Sciatic nerve (tissue), 2 donors: Measurements from ENCODE around the gene OR2B6. TPM values are rescaled to one million over a fixed set of nuclear protein-coding genes. Genes with fewer than 3 reads are reported as not detected.

ENCODE experiments used
- ATAC-seq: fragments of 200-7000 bp; cut with Tn5 transposase; one replicate; pipeline ENCODE4 v1.9.1; 2020; ENCODE audit warnings: mild to moderate bottlenecking, moderate library complexity
- DNase-seq: peaks from one replicate; pipeline ENCODE4 v3.0.0-alpha.2; 2020; ENCODE audit warnings: low spot score
- intact Hi-C: fragments of 100-400 bp; cut with DNase I; formaldehyde crosslinking; loops from one replicate; pipeline ENCODE4 v1.14.2; 2022
- total RNA-seq: library from RNA; stranded (reverse); fragmentation: NEBNext Ultra II Directional; extraction: Animal tissue kit (Norgen Biotek cat#: 25700); gene quantifications from one replicate; pipeline ENCODE4 v1.2.1, GENCODE V29; 2021
- donor health status: DM: no; HTN: no; CAD: no.
- donor health status: DM: no; HTN: no; CAD: no.

Gene OR2B6
- total RNA-seq, 1 donor from 2014 or later = not detected

DNA sequence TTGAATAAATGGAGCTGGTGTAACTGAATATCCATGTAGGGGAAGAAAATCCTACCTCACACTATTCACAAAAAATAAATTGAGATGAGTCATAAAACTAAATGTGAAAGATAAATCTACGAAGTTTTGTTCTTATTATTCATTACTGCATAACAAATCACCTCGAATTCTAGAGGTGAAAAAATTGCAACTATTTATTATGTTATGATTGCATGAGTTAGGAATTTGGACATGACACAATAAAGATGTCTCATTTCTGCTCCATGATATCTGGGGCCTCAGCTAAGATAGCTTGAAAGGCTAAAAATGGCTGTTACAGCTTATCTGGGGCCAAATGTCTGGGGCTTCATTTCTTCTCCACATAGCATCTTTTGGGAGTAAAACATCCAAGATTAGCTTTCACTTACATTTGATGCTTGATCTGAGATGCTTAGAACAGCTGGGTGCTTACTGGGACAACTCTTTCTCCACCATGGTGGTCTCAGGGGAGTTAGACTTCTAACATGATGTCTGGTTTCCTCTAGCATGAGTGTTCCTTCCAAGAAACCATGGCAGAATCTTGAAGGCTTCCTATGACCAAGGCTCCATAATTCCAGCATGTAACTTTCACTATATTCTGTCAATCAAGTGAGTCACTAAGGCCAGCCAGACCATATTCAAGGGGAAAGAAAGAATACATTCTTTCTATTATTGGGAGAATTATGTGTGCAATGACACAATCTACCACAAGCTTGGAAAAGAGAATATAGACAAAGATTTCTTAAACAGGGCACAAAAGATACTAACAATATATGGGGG is 30.1 kb downstream of the OR2B6 start:
- intact Hi-C loops = no loop called here
- ATAC-seq (no peak), DNase-seq (no peak)

- intact Hi-C loops = no loop called here
- DNase-seq (no peak), ATAC-seq (no peak)
Measured at GRCh38 chr6:27994616-27995015, 37.6 kb downstream of the OR2B6 start.

- ATAC-seq (peak; percentile 55), DNase-seq (no peak)
- intact Hi-C loops = no loop called here
Measured at GRCh38 chr6:28000351-28001045, 43.5 kb downstream of the OR2B6 start.

DNA sequence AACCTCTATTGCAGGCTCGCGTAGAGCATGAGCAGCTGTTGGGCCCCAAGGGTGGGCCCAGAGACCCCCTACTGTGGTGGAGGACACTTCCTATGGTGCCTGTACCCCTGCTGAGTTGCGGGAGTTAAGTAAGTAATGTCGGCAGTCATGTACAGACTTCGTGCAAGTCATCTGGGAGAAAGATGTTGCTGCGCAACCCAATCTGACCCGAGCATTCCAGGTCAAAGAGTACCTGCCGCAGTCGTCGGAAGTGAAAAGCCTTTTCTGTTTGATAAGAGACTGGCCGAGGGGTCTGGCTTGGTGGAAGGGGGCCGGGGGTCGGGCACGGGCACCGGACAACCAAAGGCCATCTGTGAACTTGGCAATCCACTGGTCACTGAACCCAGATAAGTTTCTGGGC is 44.3 kb downstream of the OR2B6 start:
- intact Hi-C loops = no loop called here
- DNase-seq (no peak), ATAC-seq (no peak)

- DNase-seq (no peak), ATAC-seq (no peak)
- intact Hi-C loops = no loop called here
Measured at GRCh38 chr6:28001751-28002150, 44.7 kb downstream of the OR2B6 start.

- DNase-seq (no peak), ATAC-seq (no peak)
- intact Hi-C loops = no loop called here
Measured at GRCh38 chr6:28002161-28002560, 45.1 kb downstream of the OR2B6 start.

DNA sequence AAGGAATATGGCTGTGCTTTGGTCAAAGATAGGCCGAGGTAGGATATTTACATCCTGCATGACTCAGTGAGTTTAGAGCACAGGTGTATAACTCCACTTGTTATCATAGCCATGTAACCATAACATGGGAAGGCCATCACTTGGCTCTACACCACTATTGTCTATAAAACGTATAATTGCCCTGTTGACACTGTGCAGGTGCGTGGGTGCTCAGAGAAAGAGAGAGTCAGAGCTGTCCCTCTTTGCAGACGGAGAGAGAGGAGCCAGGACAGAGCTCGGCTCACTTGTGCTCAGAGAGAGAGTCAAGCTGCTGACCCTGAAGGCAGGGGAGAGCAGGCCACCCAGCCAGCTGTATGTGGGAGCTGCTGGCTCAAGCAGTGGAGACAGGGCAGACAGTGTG is 46.0 kb downstream of the OR2B6 start:
- ATAC-seq (no peak), DNase-seq (no peak)
- intact Hi-C loops = no loop called here

- ATAC-seq = no peak
- no peak for DNase-seq
- intact Hi-C loops = no loop called here
Measured at GRCh38 chr6:28003661-28004060, 46.6 kb downstream of the OR2B6 start.

DNA sequence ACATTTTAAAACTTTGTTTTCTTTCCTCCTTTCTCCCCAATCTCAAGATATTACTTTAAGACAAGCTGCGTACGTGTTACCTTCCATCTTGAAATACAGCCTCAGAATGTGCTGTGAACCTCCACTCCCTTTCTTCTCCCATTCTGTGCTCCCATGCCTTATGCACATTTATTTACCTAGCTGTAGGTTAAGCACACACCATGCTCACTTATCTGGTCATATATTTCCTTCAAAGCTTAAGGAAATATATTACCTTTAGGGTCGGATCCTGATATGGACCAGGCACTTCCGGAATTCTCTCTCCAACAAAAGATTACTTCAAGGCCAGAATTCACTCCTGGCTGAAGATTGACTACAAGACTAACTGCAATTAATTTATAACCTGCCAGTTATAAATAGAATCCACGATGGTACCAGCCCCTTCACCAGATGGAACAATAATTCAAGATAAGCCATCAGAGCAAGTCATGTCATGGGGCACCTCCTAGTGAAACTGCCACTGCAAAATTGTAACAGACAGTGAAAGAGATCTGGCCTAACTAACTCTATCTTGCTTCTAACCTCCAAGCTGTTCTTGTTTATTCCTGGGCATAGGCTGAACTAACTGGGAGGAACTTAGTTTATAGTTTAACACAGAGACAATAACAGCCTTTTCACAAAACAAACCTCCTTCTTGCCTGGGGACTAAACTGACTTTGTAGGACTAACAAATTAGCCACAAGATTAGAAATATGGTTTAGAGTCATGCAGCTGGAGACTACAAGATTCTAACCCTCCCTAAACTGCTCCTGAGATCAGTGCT is 47.5 kb downstream of the OR2B6 start:
- intact Hi-C loops = no loop called here
- DNase-seq (no peak), ATAC-seq (no peak)

DNA sequence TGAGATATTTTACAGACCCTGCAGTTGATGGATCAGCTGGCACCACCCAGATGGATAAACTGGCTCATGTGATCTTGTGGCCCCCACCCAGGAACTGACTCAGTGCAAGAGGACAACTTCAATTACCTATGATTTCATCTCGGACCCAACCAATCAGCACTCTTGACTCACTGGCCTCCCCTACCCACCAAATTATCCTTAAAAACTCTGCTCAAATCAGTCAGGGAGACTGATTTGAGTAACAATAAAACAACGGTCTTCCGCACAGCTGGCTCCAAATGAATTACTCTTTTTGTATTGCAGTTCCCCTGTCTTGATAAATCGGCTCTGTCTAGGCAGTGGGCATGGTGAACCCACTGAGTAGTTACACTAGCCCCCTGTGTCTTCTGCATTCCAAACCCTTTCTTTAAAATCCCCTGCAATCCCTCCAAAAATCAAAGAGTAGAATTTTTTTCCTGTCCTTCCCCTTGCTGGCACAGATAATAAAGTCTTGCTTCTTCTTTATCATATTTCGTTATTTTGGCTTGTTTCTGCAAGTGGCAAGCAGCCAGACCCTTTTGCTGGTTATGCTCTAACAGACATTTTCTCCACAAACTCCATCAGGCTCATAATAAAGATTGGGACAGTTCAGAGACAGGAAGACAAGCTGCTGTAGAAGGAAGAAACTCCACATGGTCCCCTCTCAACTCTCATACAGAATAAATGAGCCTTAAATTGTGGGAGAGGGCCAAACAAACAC is 48.3 kb downstream of the OR2B6 start:
- intact Hi-C loops = no loop called here
- no peak for ATAC-seq

GRCh38 chr6:28005975-28006374 is 48.9 kb downstream of the OR2B6 start:
- DNase-seq = no peak
- intact Hi-C loops = no loop called here
- no peak for ATAC-seq

More for the DNA sequence above, 48.3 kb downstream of the OR2B6 start:
- no peak for DNase-seq

Other genes with a start within 250 kb of the OR2B6 start
- gene OR2B2, start 44.8 kb upstream of the OR2B6 start, total RNA-seq = not detected
- 1.2 TPM for gene ZNF165, start 123.3 kb downstream of the OR2B6 start, total RNA-seq
- 4.1 TPM for gene ZSCAN16, start 167.4 kb downstream of the OR2B6 start, total RNA-seq
- 31.9 TPM for gene ZKSCAN8, start 184.6 kb downstream of the OR2B6 start, total RNA-seq